GM12801 (cell line): ENCODE data around the gene DLEU7.

ENCODE experiments used
- TF ChIP-seq, protein P1 (sequence below): IDR thresholded peaks from one replicate; pipeline ENCODE4 v1.5.1; 2011; ENCODE audit warnings: control low read depth; ENCODE audit not compliant: insufficient read length; ENCODE audit errors: extremely low read depth

Gene DLEU7

DNA sequence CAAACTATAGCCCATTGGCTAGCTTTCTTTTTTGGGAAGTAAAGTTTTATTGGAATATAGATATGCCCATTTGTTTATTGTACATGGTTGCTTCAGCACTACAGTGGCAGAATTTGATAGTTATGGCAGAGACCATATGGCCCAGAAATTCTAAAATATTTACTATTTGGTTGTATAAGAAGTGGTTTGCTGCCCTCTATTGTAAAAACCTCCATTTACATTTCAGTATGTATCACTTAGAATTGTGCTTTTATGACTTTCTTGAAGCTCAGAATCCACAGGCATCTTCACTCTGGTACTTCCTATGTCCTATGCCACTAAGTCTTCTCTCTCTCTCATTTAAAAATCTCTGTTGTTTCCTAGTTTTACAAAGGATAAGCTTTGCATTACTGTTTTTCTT, 37.7 kb downstream of the DLEU7 start:
- TF ChIP-seq, protein P1, sequence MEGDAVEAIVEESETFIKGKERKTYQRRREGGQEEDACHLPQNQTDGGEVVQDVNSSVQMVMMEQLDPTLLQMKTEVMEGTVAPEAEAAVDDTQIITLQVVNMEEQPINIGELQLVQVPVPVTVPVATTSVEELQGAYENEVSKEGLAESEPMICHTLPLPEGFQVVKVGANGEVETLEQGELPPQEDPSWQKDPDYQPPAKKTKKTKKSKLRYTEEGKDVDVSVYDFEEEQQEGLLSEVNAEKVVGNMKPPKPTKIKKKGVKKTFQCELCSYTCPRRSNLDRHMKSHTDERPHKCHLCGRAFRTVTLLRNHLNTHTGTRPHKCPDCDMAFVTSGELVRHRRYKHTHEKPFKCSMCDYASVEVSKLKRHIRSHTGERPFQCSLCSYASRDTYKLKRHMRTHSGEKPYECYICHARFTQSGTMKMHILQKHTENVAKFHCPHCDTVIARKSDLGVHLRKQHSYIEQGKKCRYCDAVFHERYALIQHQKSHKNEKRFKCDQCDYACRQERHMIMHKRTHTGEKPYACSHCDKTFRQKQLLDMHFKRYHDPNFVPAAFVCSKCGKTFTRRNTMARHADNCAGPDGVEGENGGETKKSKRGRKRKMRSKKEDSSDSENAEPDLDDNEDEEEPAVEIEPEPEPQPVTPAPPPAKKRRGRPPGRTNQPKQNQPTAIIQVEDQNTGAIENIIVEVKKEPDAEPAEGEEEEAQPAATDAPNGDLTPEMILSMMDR: no peak

DNA sequence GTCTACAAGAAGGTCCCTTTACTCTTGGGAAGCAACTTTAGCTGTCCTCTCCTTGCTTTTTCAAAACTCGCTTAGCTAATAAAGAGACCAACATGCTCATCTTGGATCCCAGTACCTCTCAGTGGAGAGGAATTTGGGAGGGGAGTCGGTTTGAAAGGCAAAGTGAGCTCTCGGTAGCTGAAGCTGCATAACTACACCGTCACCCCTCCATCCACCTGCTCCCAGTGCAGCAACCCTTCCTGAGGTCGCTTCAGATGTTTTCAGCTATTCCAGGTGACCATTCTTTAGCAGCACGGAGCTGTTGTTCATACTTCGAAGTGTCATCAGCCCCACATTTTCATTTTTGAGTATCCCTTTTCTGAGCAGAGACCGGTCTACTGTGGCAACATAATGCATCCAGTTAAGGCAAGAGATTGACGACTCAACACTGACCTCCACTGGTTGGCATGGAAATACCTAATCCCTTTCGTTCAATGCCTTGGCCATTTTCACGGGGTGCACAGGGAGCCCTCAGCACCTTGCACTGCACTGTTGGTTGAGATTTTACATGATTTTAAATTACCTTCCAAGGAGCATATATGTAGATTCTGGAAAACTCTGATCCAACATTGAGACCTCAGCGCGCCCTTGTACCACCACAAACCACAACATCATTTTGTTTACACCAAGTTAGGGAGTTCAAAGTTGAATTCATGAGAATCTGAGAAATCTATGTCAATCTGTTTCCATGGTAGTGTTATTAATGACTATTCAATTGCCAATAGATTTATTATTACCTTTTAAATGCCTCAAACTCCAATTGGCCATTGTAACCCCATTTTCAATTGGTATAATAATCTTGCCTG, 42.2 kb downstream of the DLEU7 start:
- TF ChIP-seq, protein P1: no peak

- TF ChIP-seq, protein P1: no peak
Measured at GRCh38 chr13:50800091-50800739, 43.3 kb downstream of the DLEU7 start.

DNA sequence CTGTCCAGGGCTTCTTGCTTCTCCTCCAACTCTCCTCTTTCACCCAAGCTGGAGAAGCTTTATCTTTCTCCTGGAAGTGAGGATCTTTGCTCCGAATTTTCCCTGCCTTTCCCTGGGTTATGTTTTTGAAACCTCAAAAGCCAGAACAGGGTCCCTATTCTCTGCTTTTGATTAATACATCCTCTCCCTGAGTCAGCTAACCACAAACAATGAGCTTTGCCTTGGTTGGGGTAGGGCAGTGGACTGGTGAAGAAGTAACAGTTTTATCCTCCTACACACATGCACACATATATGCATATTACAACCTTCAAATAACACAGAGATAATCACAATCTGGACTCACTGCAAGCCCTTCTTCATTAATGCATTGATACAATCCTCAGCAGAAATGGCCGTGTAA, 44.6 kb downstream of the DLEU7 start:
- TF ChIP-seq, protein P1: no peak

GRCh38 chr13:50797091-50797490, 46.4 kb downstream of the DLEU7 start:
- TF ChIP-seq, protein P1: no peak

- TF ChIP-seq, protein P1: no peak
Measured at GRCh38 chr13:50796463-50796862, 47.0 kb downstream of the DLEU7 start.

GRCh38 chr13:50794226-50794625, 49.3 kb downstream of the DLEU7 start:
- TF ChIP-seq, protein P1: no peak
